HG02840 (cell line): ENCODE results near the gene SELENOM.
"Not testable (repeated sequence)": the region's sequence is repeated elsewhere in the genome, so short reads cannot be mapped to it uniquely, and the experiment has no call there.

Experiments
- ATAC-seq: cut with Tn5 transposase; IDR thresholded peaks from one replicate; pipeline ENCODE4 v1.9.1; 2021; ENCODE audit warnings: mild to moderate bottlenecking, moderate library complexity, moderate number of reproducible peaks; ENCODE audit not compliant: unreplicated experiment, low FRiP score

SELENOM gene

GRCh38 chr22:31134688-31135087 is 27.3 kb upstream of the SELENOM start:
- no peak for ATAC-seq

- no peak for ATAC-seq
Observed at GRCh38 chr22:31133911-31134310, 26.5 kb upstream of the SELENOM start.

- no peak for ATAC-seq
Observed at GRCh38 chr22:31130873-31131272, 23.5 kb upstream of the SELENOM start.

- ATAC-seq, result no peak
Observed at GRCh38 chr22:31128156-31128555, 20.8 kb upstream of the SELENOM start.

- ATAC-seq, result no peak
Observed at GRCh38 chr22:31127181-31127772, 19.9 kb upstream of the SELENOM start.

- ATAC-seq, result no peak
Observed at GRCh38 chr22:31126869-31127175, 19.5 kb upstream of the SELENOM start.

GRCh38 chr22:31126128-31126868 is 18.9 kb upstream of the SELENOM start:
- ATAC-seq, result no peak

- ATAC-seq, result no peak
Observed at GRCh38 chr22:31125521-31126117, 18.3 kb upstream of the SELENOM start.

GRCh38 chr22:31124811-31125465 is 17.6 kb upstream of the SELENOM start:
- ATAC-seq, result no peak

GRCh38 chr22:31124290-31124689 is 16.9 kb upstream of the SELENOM start:
- ATAC-seq, result no peak

- no peak for ATAC-seq
Observed at GRCh38 chr22:31123292-31123602, 15.9 kb upstream of the SELENOM start.

GRCh38 chr22:31122532-31123291 is 15.3 kb upstream of the SELENOM start, which contains the start of gene INPP5J:
INPP5J (plus strand) TSS chr22:31122966; CDS start chr22:31123015, 49 bp downstream.
- ATAC-seq, result no peak

- ATAC-seq, result no peak
Observed at GRCh38 chr22:31122196-31122531, 14.8 kb upstream of the SELENOM start.

GRCh38 chr22:31121403-31121802 is 14.0 kb upstream of the SELENOM start:
- ATAC-seq, result no peak

GRCh38 chr22:31120642-31121041 is 13.3 kb upstream of the SELENOM start:
- ATAC-seq, result no peak

GRCh38 chr22:31120230-31120629 is 12.9 kb upstream of the SELENOM start:
- no peak for ATAC-seq

- ATAC-seq, result no peak
Observed at GRCh38 chr22:31119026-31119717, 11.8 kb upstream of the SELENOM start.

- no peak for ATAC-seq
Observed at GRCh38 chr22:31118046-31118820, 10.9 kb upstream of the SELENOM start.

GRCh38 chr22:31112547-31113091 is 5.3 kb upstream of the SELENOM start:
- not testable (repeated sequence) for ATAC-seq
